SU-DHL-6 (cell line): ENCODE data around the gene SEMA3B.
"Not testable (repeated sequence)": the region's sequence is repeated elsewhere in the genome, so short reads cannot be mapped to it uniquely, and the experiment has no call there.

ENCODE experiments used
- H2AFZ ChIP-seq: fragments of 200-600 bp; sonication (generic); 2 replicates; pipeline ENCODE4 v1.6.1; 2014; ENCODE audit warnings: low read depth, mild to moderate bottlenecking, moderate library complexity, mixed read lengths, antibody characterized with exemption, low read length; ENCODE audit not compliant: severe bottlenecking
- H3F3A ChIP-seq: fragments of 200-600 bp; shearing (Covaris generic); 2 replicates; pipeline ENCODE4 v1.6.0; 2016; ENCODE audit warnings: antibody characterized with exemption, mild to moderate bottlenecking; ENCODE audit not compliant: insufficient read depth
- H3K27ac ChIP-seq: fragments of 200-600 bp; sonication (generic); 2 replicates; pipeline ENCODE4 v1.5.1; 2016; ENCODE audit warnings: low read depth, mild to moderate bottlenecking, low read length, moderate library complexity, mixed read lengths
- H3K27me3 ChIP-seq: fragments of 200-600 bp; sonication (generic), shearing (Covaris generic); 2 replicates; pipeline ENCODE4 v1.6.0; 2014; ENCODE audit warnings: mild to moderate bottlenecking, low read length
- H3K36me3 ChIP-seq: fragments of 200-600 bp; sonication (generic); 2 replicates; pipeline ENCODE4 v1.6.1; 2014; ENCODE audit warnings: mild to moderate bottlenecking, low read length, mixed read lengths
- H3K4me2 ChIP-seq: fragments of 300-600, 200-600 bp; shearing (Covaris generic), sonication (generic); 2 replicates; pipeline ENCODE4 v1.6.0; 2014; ENCODE audit warnings: low read length, low read depth, mild to moderate bottlenecking; ENCODE audit not compliant: poor library complexity, severe bottlenecking
- H3K4me3 ChIP-seq: fragments of 200-600 bp; sonication (generic); 2 replicates; pipeline ENCODE4 v1.5.1; 2014; ENCODE audit warnings: antibody characterized with exemption, low read length, mild to moderate bottlenecking, mixed read lengths; ENCODE audit not compliant: insufficient read depth, poor library complexity, severe bottlenecking
- H3K79me2 ChIP-seq: fragments of 200-600 bp; sonication (generic); 2 replicates; pipeline ENCODE4 v1.6.1; 2014; ENCODE audit warnings: mild to moderate bottlenecking, low read length, moderate library complexity; ENCODE audit not compliant: insufficient read depth
- H3K9ac ChIP-seq: fragments of 200-600 bp; sonication (generic); 2 replicates; pipeline ENCODE4 v1.7.0; 2014; ENCODE audit warnings: mild to moderate bottlenecking, low read length
- H3K9me2 ChIP-seq: fragments of 200-600 bp; sonication (generic); replicated peaks from 2 replicates; pipeline ENCODE4 v1.6.1; 2014; ENCODE audit warnings: low read length; ENCODE audit not compliant: insufficient read depth
- H3K9me3 ChIP-seq: fragments of 200-600 bp; sonication (generic); 2 replicates; pipeline ENCODE4 v1.6.1; 2014; ENCODE audit warnings: low read length, mixed read lengths; ENCODE audit not compliant: insufficient read depth
- H4K20me1 ChIP-seq: fragments of 200-600 bp; sonication (generic); 2 replicates; pipeline ENCODE4 v1.6.1; 2014; ENCODE audit warnings: low read depth, mild to moderate bottlenecking, antibody characterized with exemption, low read length, moderate library complexity, mixed read lengths
- CTCF ChIP-seq: fragments of 200-600 bp; sonication (generic); IDR thresholded peaks from one replicate; pipeline ENCODE4 v1.5.1; 2017; ENCODE audit warnings: antibody characterized with exemption, mild to moderate bottlenecking, low read length, moderate library complexity; ENCODE audit not compliant: insufficient read depth, poor library complexity, severe bottlenecking
- EZH2phosphoT487 ChIP-seq: fragments of 200-600 bp; sonication (generic), shearing (Covaris generic); conservative IDR thresholded peaks from 2 replicates; pipeline ENCODE4 v1.6.1; 2018; ENCODE audit warnings: mild to moderate bottlenecking, antibody characterized with exemption, low read length, moderate library complexity, mixed read lengths

SEMA3B gene

GRCh38 chr3:50261505-50261904 lies 7.4 kb upstream of the SEMA3B start:
- Histone ChIP-seq H2AFZ (no peak overlapping the region), H3K9ac (no peak overlapping the region), H3K27me3 (no peaks in the 10 kb centered on the region), H3K27ac (no peak overlapping the region), H3K4me3 (no peak overlapping the region), H3F3A (no peaks in the 10 kb centered on the region), H3K36me3 (0 out of 2 replicates have a peak, but pooled peaks cover 3% of the 10 kb centered on the region), H3K9me2 (no peaks in the 10 kb centered on the region), H4K20me1 (no peaks in the 10 kb centered on the region), H3K79me2 (no peaks in the 10 kb centered on the region), H3K9me3 (no peaks in the 10 kb centered on the region), H3K4me2 (no peak overlapping the region)
- no peak for TF ChIP-seq CTCF
- no peak for TF ChIP-seq EZH2phosphoT487

GRCh38 chr3:50262200-50262599 lies 6.7 kb upstream of the SEMA3B start:
- H3K4me3 ChIP-seq, H4K20me1 ChIP-seq, H3K27ac ChIP-seq, H3K9me3 ChIP-seq, H2AFZ ChIP-seq, H3K4me2 ChIP-seq, H3K9ac ChIP-seq, H3K79me2 ChIP-seq, H3K36me3 ChIP-seq, H3F3A ChIP-seq, H3K9me2 ChIP-seq, H3K27me3 ChIP-seq: not testable (repeated sequence)

- H2AFZ ChIP-seq: no peak overlapping the region
- no peak overlapping the region for H3K27ac ChIP-seq
These were observed 6.2 kb upstream of the SEMA3B start for GRCh38 chr3:50262778-50263177.

More at GRCh38 chr3:50262778-50263177, 6.2 kb upstream of the SEMA3B start:
- H3K9me3 ChIP-seq: no peaks in the 10 kb centered on the region
- no peak overlapping the region for H3K9ac ChIP-seq
- no peaks in the 10 kb centered on the region for H3K9me2 ChIP-seq
- no peak overlapping the region for H3K4me2 ChIP-seq
- H3K27me3 ChIP-seq: no peaks in the 10 kb centered on the region
- no peaks in the 10 kb centered on the region for H4K20me1 ChIP-seq
- no peaks in the 10 kb centered on the region for H3F3A ChIP-seq
- H3K79me2 ChIP-seq: no peaks in the 10 kb centered on the region
- H3K4me3 ChIP-seq: no peak overlapping the region
- TF ChIP-seq CTCF (no peak), EZH2phosphoT487 (no peak)
- H3K36me3 ChIP-seq: no peaks in the 10 kb centered on the region
